SH-SY5Y (cell line): ENCODE data around the gene EXPH5.

Experiments
- GATA2 ChIP-seq: IDR thresholded peaks from 2 replicates; pipeline ENCODE4 v1.6.1; 2011; ENCODE audit warnings: mild to moderate bottlenecking, low read depth, low read length
- GATA3 ChIP-seq: IDR thresholded peaks from 2 replicates; pipeline ENCODE4 v1.6.1; 2011; ENCODE audit warnings: low read depth, mild to moderate bottlenecking, low read length, moderate library complexity

DNA sequence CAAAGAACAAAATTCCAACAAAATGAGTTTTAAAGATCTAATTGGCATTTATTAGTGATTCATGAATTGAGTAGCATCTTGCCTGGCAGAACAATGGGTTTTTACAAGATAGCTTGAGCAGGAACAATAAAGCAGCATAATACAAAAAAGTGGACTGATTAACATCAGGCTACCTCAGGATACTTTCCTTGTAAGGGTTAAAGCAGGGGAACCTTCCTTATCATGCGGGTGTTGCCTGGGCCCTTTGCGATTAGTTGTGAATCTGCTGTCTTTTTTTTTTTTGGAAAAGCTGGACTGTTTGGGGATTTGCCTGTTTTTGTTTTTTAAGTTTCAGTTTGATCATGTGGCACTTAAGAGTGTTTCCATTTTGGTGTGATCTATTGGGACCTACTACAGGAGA lies 37.5 kb downstream of the EXPH5 start:
- TF ChIP-seq GATA3: no peak
- TF ChIP-seq GATA2: no peak
